GM18505 (cell line): Measurements from ENCODE around the gene CTNS.
"Not testable (repeated sequence)": the region's sequence is repeated elsewhere in the genome, so short reads cannot be mapped to it uniquely, and the experiment has no call there.

ENCODE experiments used
- ATAC-seq: cut with Tn5 transposase; IDR thresholded peaks from one replicate; pipeline ENCODE4 v1.9.1; 2021; ENCODE audit not compliant: unreplicated experiment
- POLR2A ChIP-seq: IDR thresholded peaks from 4 replicates; pipeline ENCODE4 v1.6.1; 2011; ENCODE audit warnings: borderline replicate concordance; ENCODE audit not compliant: insufficient read depth, insufficient read length; ENCODE audit errors: extremely low read depth

CTNS gene

GRCh38 chr17:3690094-3690715 is 53.6 kb downstream of the CTNS start:
- TF ChIP-seq POLR2A, result no peak
- no peak for ATAC-seq

- ATAC-seq, result no peak
- no peak for TF ChIP-seq POLR2A
These were observed 55.1 kb downstream of the CTNS start for GRCh38 chr17:3691617-3692067.

DNA sequence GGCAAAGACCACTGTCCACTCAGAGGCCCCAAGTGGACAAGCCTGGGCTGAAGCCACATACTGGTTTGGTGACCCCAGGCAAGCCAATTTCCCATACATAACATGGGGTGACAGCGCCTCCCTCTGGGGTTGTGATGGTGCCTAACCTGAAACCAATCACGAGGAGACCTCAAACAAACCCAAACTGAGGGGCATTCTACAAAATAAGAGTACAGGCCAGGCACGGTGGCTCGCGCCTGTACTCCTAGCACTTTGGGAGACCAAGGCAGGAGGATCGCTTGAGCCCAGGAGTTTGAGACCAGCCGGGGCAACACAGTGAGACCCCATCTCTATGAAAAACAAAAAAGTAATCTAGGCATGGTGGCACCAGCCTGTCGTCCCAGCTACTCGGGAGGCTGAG is 55.8 kb downstream of the CTNS start:
- no peak for ATAC-seq
- TF ChIP-seq POLR2A, result no peak

DNA sequence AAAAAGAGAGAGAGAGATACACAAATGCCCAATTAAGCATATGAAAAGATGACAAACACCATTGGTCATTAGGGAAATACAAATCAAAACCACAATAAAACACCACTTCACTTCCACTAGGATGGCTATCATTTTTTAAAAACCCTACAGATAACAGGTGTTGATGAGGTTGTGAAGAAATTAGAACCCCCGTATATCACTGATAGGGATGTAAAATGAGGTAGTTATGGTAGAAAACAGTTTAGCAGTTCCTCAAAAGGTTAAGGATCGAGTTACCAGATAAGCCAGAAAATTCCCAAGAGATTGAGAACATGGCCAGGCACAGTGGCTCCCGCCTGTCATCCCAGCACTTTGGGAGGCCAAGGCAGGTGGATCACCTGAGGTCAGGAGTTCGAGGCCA is 56.6 kb downstream of the CTNS start:
- ATAC-seq, result no peak

GRCh38 chr17:3693829-3694231 is 57.3 kb downstream of the CTNS start:
- TF ChIP-seq POLR2A, result no peak
- peak; percentile 35 for ATAC-seq

More for the DNA sequence above, 56.6 kb downstream of the CTNS start:
- TF ChIP-seq POLR2A, result no peak

DNA sequence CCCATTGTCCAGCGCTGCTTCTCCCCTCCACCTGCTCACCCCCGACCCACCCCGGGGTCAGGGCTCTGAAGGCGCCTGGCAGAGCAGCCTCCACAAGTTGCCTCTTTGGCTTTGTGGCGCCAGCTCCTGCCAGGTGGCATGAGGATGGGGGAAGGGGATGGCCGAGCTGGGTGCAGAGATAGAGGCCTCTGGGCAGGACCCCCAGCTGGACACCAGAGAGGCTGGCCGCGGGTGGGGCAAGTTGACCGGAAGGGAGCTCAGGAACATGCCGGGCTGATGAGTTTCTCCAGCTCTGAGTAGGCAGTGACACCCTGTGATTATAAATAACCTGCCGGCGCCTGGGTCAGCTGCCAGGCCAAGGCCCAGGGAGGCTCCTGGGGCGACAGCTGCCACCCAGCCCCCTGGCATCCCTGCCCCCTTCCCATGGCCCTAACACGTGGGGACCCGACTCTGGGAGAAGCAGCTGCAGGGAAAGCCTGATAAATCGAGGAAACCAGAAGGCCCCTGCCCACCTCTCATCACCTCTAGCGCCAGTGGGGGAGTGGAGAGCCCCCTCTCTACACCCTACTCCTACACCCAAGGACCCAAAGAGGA is 58.7 kb downstream of the CTNS start:
- no peak for ATAC-seq
- TF ChIP-seq POLR2A, result no peak

DNA sequence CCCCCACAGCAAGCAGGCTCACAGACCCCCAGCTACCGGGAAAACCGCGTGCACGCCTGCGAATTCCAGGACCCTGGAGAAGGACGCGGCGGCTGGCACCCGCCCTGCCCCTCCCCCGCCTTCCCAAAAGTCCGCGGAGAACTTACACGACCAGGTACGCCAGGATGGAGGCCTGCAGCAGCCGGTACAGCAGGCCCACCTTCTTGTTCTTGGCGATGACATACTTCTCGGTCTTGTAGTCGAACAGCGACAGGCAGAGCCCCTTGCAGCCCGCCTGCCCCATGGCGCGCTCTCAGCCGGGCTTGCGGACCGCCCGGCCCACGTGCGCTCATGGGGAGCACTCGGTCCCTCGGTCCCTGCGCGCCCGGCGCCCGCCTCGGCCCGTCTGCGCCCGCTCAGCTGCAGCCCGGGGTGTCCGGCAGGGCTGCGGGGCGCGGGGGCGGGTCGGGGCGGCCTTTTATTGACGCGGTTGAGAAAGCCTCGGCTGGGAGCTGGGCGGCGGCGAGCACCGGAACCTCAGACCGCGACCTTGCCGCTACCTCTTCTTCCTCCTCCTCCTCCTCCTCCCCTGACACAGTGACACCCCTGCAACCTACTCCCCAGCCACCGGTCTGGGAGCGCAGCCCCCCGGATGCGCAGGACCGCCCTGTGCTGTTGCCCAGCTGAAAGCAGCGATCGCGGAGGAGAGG is 59.3 kb downstream of the CTNS start, which contains the start of gene P2RX5:
Gene P2RX5 (minus strand): TSS at position 433 of the 689 bp plus-strand sequence. CDS start 150 bp downstream, at position 283.
- ATAC-seq, result no peak
- peak; percentile 72 for TF ChIP-seq POLR2A

DNA sequence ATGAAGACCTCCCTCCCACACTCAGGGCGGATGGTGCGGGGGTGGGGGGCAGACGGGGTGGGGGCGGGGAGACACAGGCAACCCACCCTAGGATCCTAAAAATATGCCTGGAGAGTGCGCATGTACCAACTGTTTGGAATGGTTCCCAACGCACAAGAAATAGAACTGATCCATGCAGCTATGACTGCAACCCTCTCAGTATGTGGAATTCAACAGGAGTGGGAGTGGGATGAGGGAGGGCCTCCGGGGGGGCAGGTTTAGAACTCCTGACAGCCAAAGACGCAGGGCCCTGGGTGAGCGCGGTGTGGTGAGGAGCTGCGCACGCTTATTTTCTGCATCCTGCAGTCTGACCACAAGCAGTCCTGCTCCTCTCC is 60.5 kb downstream of the CTNS start:
- ATAC-seq, result no peak
- no peak for TF ChIP-seq POLR2A

DNA sequence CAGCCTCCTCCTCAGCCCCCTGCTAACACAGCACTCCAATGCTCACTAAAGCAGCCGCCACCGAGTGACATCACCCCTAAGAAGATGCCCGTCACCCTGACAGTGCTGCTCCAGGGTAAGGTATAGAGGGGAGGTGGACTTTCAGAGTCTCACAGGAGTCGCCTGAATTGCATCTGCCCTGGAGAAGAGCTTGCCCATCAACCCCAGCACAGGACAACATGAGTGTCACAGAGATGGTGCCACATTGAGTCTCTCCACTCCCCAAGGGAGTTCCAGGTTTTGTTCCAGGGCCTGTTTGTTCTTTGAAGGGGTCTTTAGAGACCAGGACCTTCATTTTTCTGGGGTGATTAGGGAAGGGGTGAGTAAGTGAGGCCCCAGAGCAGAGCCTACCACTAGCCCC is 61.6 kb downstream of the CTNS start:
- TF ChIP-seq POLR2A, result no peak
- no peak for ATAC-seq

- no peak for ATAC-seq
- no peak for TF ChIP-seq POLR2A
These were observed 63.4 kb downstream of the CTNS start for GRCh38 chr17:3699951-3700350.

- ATAC-seq, result not testable (repeated sequence)
These were observed 65.5 kb downstream of the CTNS start for GRCh38 chr17:3702041-3702539.

- ATAC-seq, result no peak
- no peak for TF ChIP-seq POLR2A
These were observed 68.6 kb downstream of the CTNS start for GRCh38 chr17:3704931-3705717.

DNA sequence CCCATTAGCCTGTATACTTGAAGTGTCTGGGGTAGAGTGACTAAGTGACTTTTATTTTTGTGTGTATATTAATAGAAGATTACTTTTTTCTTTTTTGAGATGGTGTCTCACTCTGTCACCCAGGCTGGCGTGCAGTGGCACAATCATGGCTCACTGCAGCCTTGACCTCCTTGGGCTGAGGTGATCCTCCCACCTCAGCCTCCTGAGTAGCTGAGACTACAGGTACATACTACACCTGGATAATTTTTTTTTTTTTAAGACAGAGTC is 69.1 kb downstream of the CTNS start:
- not testable (repeated sequence) for ATAC-seq

DNA sequence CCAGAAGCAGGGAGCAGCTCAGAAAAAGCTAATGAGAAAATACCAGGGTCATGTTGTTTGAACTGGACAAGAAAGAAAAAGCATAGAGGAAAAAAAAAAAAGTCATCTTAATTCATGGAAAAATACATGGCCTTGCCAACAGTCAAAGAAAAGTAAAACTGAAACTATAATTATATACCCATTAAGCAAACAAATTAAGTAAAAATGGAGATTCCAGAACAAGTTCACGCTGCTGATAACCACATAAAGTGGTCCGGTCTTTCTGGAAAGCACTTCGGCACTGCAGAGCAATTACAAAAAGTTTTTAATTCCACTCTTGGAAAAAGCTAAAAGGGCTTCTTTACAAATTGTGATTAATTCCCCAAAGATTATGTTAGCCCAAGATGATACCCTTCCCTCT is 71.8 kb downstream of the CTNS start:
- no peak for ATAC-seq

DNA sequence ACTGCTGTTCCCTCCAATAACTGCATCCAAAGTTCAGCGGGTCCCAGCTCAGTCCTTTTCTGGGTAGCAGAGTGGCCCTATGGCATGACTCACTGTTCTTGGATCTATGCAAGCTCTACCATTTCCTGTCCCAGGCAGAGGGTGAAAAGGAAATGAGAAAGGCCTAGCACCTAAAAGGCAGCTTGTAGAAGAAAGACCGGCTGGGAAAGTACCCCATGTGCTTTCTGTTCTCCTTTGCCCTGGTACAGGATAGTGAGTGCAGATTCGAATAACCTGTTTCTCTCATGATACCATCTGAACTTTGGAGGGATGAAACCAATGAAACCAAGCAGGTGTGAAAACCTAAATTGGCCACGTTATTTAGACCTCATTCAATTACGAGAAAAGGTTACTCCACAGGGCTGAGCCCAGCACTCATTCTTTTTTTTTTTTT is 74.4 kb downstream of the CTNS start:
- TF ChIP-seq POLR2A, result no peak
- peak; percentile 92 for ATAC-seq

More for the DNA sequence above, 71.8 kb downstream of the CTNS start:
- TF ChIP-seq POLR2A, result no peak
